Raji (cell line): ENCODE data around the gene FDX2.
A peak's percentile ranks its signal among the peaks of the same experiment; 100 is the strongest.

ENCODE experiments used
- POLR2A ChIP-seq: IDR thresholded peaks from 2 replicates; pipeline ENCODE4 v1.6.1; 2011; ENCODE audit warnings: low read depth, low read length, control low read depth; ENCODE audit not compliant: insufficient read depth

Gene FDX2

GRCh38 chr19:10283301-10284064 lies 32.3 kb downstream of the FDX2 start:
- no peak for TF ChIP-seq POLR2A

- TF ChIP-seq POLR2A: no peak
Measured at GRCh38 chr19:10279737-10280442, 35.9 kb downstream of the FDX2 start.

- no peak for TF ChIP-seq POLR2A
Measured at GRCh38 chr19:10278935-10279334, 36.9 kb downstream of the FDX2 start.

DNA sequence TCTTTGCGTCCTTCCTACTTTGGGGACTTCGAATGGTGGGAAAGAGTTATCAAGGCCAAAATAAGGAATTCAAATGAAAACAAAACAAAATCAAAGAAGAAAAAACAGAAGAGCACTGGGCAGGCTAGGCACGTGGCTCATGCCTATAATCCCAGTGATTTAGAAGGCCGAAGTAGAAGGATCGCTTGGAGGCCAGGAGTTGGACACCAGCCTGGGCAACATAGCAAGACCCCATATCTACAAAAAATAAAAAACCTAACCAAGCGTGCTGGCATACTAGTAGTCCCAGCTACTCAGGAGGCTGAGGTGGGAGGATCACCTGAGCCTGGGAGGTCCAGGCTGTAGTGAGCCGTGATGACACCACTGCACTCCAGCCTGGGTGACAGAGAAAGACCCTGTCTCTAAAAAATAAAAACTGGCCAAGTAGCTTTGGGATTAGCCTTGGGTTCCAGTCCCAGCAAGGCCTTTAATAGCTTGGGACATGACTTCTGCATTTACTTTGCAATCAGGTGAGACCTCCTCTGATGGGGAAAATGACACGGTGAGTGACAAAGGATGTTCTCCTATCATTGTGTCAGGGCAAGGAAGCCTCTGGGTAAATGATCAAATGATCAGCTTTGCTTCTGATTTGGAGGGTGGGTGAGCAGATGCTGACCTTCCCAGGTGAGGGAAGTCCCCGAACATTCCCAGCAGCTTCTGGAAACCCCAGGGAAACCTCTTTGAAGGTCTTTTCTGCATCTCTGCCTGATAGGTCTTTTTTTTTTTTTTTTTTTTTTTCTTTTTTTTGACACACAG lies 37.8 kb downstream of the FDX2 start:
- TF ChIP-seq POLR2A: no peak

DNA sequence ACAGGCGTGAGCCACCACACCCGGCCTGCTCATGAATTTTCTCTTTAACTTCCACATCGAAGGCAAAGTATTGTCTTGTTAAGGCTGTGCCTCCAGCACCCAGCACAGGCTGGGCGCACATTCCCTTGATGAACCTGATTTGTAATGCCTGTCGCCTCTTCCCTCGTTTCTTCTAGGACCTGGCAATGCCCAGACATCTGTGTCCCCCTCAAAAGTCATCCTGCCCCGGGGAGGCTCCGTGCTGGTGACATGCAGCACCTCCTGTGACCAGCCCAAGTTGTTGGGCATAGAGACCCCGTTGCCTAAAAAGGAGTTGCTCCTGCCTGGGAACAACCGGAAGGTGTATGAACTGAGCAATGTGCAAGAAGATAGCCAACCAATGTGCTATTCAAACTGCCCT lies 41.2 kb downstream of the FDX2 start:
- no peak for TF ChIP-seq POLR2A

DNA sequence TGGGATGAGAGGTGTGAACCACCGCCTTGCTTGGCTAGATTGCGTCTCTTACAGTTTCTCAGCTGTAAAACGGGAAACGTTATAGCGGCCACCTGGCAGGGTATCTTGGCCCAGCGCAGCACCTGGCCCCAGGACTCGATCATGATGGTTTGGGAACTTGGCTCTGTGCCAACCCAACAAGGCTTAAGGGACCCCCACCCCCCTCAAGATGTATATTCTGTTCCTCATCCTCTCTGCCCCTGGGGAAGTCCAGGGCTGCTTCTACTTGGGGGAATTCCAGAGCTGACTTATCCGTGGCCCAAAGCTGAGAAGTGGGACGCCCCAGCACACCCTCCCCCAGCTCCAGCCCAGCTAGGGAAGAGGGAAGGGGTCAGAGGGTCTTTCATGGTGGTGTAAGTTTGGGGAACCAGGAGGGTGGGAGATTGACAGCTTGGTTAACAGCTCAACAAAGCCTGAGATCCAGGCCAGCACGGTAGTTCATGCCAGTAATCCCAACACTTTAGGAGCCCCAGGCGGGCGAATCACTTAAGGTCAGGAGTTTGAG lies 44.2 kb downstream of the FDX2 start:
- no peak for TF ChIP-seq POLR2A

GRCh38 chr19:10270616-10271394 lies 45.0 kb downstream of the FDX2 start, which contains the start of gene ICAM1:
ICAM1 (plus strand) TSS chr19:10271120; CDS start chr19:10271160, 40 bp downstream.
- TF ChIP-seq POLR2A: peak; percentile 98

DNA sequence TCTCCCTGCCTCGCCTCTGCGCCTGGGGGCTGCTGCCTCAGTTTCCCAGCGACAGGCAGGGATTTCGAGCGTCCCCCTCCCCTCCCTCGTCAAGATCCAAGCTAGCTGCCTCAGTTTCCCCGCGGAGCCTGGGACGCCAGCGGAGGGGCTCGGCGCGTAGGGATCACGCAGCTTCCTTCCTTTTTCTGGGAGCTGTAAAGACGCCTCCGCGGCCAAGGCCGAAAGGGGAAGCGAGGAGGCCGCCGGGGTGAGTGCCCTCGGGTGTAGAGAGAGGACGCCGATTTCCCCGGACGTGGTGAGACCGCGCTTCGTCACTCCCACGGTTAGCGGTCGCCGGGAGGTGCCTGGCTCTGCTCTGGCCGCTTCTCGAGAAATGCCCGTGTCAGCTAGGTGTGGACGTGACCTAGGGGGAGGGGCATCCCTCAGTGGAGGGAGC lies 45.6 kb downstream of the FDX2 start:
- no peak for TF ChIP-seq POLR2A

DNA sequence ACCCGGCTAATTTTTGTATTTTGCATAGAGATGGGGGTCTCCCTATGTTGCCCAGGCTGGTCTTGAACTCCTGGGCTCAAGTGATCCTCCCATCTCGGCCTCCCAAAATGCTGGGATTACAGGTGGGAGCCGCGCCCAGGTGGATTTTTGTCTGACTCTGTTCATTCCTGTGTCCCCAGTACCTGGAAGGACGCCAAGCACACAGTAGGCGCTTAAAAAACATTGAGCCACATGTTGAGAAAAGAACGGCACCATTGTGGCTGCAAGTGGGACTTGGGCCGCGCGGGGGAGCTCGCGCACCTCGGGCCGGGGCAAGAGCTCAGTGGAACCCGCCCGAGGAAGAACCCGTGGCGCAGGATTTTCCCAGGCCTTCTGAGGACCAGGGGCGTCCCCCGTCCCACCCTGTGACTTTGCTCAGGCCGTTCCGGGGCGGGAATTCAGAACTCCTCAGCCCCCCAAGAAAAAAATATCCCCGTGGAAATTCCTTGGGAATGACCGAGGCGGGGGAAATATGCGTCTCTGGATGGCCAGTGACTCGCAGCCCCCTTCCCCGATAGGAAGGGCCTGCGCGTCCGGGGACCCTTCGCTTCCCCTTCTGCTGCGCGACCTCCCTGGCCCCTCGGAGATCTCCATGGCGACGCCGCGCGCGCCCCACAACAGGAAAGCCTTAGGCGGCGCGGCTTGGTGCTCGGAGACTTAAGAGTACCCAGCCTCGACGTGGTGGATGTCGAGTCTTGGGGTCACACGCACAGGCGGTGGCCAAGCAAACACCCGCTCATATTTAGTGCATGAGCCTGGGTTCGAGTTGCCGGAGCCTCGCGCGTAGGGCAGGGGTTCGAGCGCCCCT lies 46.3 kb downstream of the FDX2 start:
- TF ChIP-seq POLR2A: no peak

DNA sequence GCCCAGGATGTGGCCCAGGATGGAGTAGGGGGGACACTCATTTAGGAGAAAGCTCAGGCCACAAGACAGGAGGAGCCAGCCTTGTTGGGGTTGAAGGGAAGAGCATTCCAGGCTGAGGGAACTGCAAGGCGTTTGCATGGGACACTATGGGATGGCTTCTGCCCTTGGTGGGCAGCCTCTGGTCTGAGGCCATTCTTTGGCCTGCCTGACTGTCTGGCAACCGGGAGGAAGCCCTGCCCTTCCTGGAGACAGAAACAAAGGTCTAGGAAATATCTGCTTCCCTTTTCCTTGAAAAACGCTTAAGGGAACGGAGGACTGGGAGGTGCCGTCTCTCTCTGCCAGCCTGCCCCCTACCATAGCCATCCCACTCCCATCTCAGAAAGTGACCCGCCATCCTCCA lies 47.7 kb downstream of the FDX2 start:
- TF ChIP-seq POLR2A: no peak

DNA sequence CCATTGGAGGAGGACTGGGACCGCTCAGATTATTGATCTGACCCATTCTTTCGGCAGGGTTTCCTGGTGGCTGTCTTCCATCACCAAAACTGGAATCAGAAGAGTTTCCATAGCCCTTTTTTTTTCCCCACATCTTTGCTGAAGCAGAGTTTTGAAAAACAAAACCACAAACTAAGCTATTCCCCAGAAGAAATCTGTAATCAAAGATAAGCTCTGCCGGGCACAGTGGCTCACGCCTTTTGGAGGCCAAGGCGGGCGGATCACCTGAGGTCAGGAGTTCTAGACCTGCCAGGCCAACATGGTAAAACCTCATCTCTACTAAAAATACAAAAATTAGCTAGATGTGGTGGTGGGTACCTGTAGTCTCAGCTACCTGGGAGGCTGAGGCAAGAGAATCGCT lies 49.1 kb downstream of the FDX2 start:
- TF ChIP-seq POLR2A: no peak

GRCh38 chr19:10262771-10263170 lies 53.0 kb downstream of the FDX2 start:
- no peak for TF ChIP-seq POLR2A

DNA sequence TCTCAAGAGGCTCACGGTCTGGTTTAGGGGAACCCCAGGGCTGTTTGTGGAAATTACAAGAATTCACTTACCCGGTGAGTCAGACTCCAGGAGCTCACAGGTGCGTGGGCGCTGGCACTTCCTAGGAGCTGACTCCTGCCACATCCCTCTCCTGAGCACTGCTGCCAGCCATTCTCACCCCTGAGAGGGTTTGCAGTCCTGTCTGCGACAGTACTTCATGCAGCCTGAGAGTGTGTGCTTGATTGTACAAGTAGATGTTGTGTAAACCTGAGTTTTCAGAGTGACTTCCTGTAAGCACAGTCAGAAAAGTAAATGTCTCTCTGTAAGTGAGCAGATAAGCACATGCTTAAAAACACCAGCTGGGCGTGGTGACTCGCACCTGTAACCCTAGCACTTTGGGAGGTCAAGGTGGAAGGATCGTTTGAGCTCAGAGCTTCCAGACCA lies 55.7 kb downstream of the FDX2 start:
- TF ChIP-seq POLR2A: no peak
